SJSA1 (cell line): ENCODE results near the gene GCM1. TPM values are rescaled to one million over a fixed set of nuclear protein-coding genes. Genes with fewer than 3 reads are reported as not detected.
"Not testable (repeated sequence)": the region's sequence is repeated elsewhere in the genome, so short reads cannot be mapped to it uniquely, and the experiment has no call there.

Source experiments
- DNase-seq, 2 experiments: peaks; one replicate each; pipeline ENCODE4 v3.0.0-alpha.2; 2015 to 2020; ENCODE audit warnings: low spot score in 2 of 2, low read depth in 1 of 2
- H3K27ac ChIP-seq: fragments of 250-450 bp; sonication (Bioruptor Pico); 2 replicates; pipeline ENCODE4 v1.5.1; 2020; ENCODE audit warnings: mild to moderate bottlenecking, moderate library complexity
- H3K27me3 ChIP-seq: fragments of 250-450 bp; sonication (Bioruptor Pico); replicated peaks from 2 replicates; pipeline ENCODE4 v1.5.1; 2020; ENCODE audit warnings: mild to moderate bottlenecking, moderate library complexity
- H3K36me3 ChIP-seq: fragments of 250-450 bp; sonication (Bioruptor Pico); 2 replicates; pipeline ENCODE4 v1.5.1; 2020; ENCODE audit warnings: mild to moderate bottlenecking
- H3K4me1 ChIP-seq: fragments of 250-450 bp; sonication (Bioruptor Pico); replicated peaks from 2 replicates; pipeline ENCODE4 v1.6.1; 2021; ENCODE audit warnings: mild to moderate bottlenecking
- H3K4me3 ChIP-seq: fragments of 250-450 bp; sonication (Bioruptor Pico); 2 replicates; pipeline ENCODE4 v1.5.1; 2020; ENCODE audit warnings: mild to moderate bottlenecking
- H3K9me3 ChIP-seq: fragments of 250-450 bp; sonication (Bioruptor Pico); replicated peaks from 2 replicates; pipeline ENCODE4 v1.5.1; 2020; ENCODE audit warnings: mild to moderate bottlenecking
- total RNA-seq: library from RNA; depleted of rRNA; stranded (reverse); fragments of >200 nt; shearing (Covaris generic); gene quantifications from 2 replicates; pipeline ENCODE4 v1.2.3, GENCODE V29; 2014

The GCM1 gene
- total RNA-seq, 1 experiment from 2014 or later = not detected

GRCh38 chr6:53168516-53169267, 20.1 kb upstream of the GCM1 start:
- H3K9me3 ChIP-seq = no peaks in the 10 kb centered on the region
- no peak overlapping the region for H3K27ac ChIP-seq
- no peaks in the 10 kb centered on the region; the same call in 1 of the 2 replicates for H3K27me3 ChIP-seq
- H3K4me1 ChIP-seq = 0 out of 2 replicates have a peak, but pooled peaks cover 9% of the 10 kb centered on the region
- no peaks in the 10 kb centered on the region for H3K36me3 ChIP-seq
- no peak for DNase-seq
- H3K4me3 ChIP-seq = no peak overlapping the region

- H3K9me3 ChIP-seq = 0 out of 2 replicates have a peak, but pooled peaks cover 3% of the 10 kb centered on the region
- DNase-seq = no peak
- H3K4me1 ChIP-seq = 0 out of 2 replicates have a peak, but pooled peaks cover 9% of the 10 kb centered on the region
- H3K27ac ChIP-seq = no peak overlapping the region
- no peaks in the 10 kb centered on the region; the same call in 1 of the 2 replicates for H3K27me3 ChIP-seq
- no peaks in the 10 kb centered on the region for H3K36me3 ChIP-seq
- H3K4me3 ChIP-seq = no peak overlapping the region
These were observed 16.7 kb upstream of the GCM1 start for GRCh38 chr6:53165293-53165692.

- H3K9me3 ChIP-seq = 0 out of 2 replicates have a peak, but pooled peaks cover 3% of the 10 kb centered on the region
- H3K4me1 ChIP-seq = 0 out of 2 replicates have a peak, but pooled peaks cover 6% of the 10 kb centered on the region
- H3K27me3 ChIP-seq = no peaks in the 10 kb centered on the region; the same call in 1 of the 2 replicates
- no peaks in the 10 kb centered on the region for H3K36me3 ChIP-seq
- DNase-seq = no peak
- H3K4me3 ChIP-seq = no peak overlapping the region
- H3K27ac ChIP-seq = no peak overlapping the region
These were observed 14.0 kb upstream of the GCM1 start for GRCh38 chr6:53162606-53163005.

GRCh38 chr6:53161481-53162009, 12.9 kb upstream of the GCM1 start:
- H3K9me3 ChIP-seq = 0 out of 2 replicates have a peak, but pooled peaks cover 3% of the 10 kb centered on the region
- H3K27me3 ChIP-seq = no peaks in the 10 kb centered on the region; the same call in 1 of the 2 replicates
- DNase-seq = no peak
- H3K36me3 ChIP-seq = no peaks in the 10 kb centered on the region
- H3K4me3 ChIP-seq = no peak overlapping the region
- H3K27ac ChIP-seq = no peak overlapping the region
- H3K4me1 ChIP-seq = 0 out of 2 replicates have a peak, but pooled peaks cover 6% of the 10 kb centered on the region

- H3K27me3 ChIP-seq = no peaks in the 10 kb centered on the region; the same call in 1 of the 2 replicates
- H3K27ac ChIP-seq = no peak overlapping the region
- DNase-seq = no peak
These were observed 10.9 kb upstream of the GCM1 start for GRCh38 chr6:53159558-53159957.

GRCh38 chr6:53158076-53158475, 9.4 kb upstream of the GCM1 start:
- not testable (repeated sequence) for H3K4me3 ChIP-seq, H3K9me3 ChIP-seq, H3K27ac ChIP-seq, H3K27me3 ChIP-seq, H3K36me3 ChIP-seq, DNase-seq, H3K4me1 ChIP-seq

More at GRCh38 chr6:53159558-53159957, 10.9 kb upstream of the GCM1 start:
- Histone ChIP-seq H3K9me3 (0 out of 2 replicates have a peak, but pooled peaks cover 3% of the 10 kb centered on the region), H3K36me3 (no peaks in the 10 kb centered on the region), H3K4me1 (no peaks in the 10 kb centered on the region), H3K4me3 (no peak overlapping the region)

GRCh38 chr6:53155279-53155678, 6.6 kb upstream of the GCM1 start:
- H3K27ac ChIP-seq, DNase-seq, H3K4me3 ChIP-seq: not testable (repeated sequence)

GRCh38 chr6:53154794-53155193, 6.2 kb upstream of the GCM1 start:
- DNase-seq = no peak
- no peaks in the 10 kb centered on the region for H3K36me3 ChIP-seq
- no peak overlapping the region for H3K4me3 ChIP-seq
- H3K4me1 ChIP-seq = no peaks in the 10 kb centered on the region
- H3K9me3 ChIP-seq = no peaks in the 10 kb centered on the region
- H3K27me3 ChIP-seq = no peaks in the 10 kb centered on the region
- no peak overlapping the region for H3K27ac ChIP-seq

More at GRCh38 chr6:53155279-53155678, 6.6 kb upstream of the GCM1 start:
- H3K4me1 ChIP-seq, H3K27me3 ChIP-seq, H3K9me3 ChIP-seq, H3K36me3 ChIP-seq: not testable (repeated sequence)

- Histone ChIP-seq H3K27ac (no peak overlapping the region), H3K4me3 (no peak overlapping the region), H3K27me3 (no peaks in the 10 kb centered on the region), H3K4me1 (no peaks in the 10 kb centered on the region), H3K36me3 (no peaks in the 10 kb centered on the region), H3K9me3 (no peaks in the 10 kb centered on the region)
- DNase-seq = no peak
These were observed 5.4 kb upstream of the GCM1 start for GRCh38 chr6:53154071-53154470.

GRCh38 chr6:53152576-53152975, 3.9 kb upstream of the GCM1 start:
- no peaks in the 10 kb centered on the region for H3K27me3 ChIP-seq
- H3K4me1 ChIP-seq = no peaks in the 10 kb centered on the region
- no peak for DNase-seq
- H3K36me3 ChIP-seq = no peaks in the 10 kb centered on the region
- H3K9me3 ChIP-seq = no peaks in the 10 kb centered on the region
- H3K27ac ChIP-seq = no peak overlapping the region
- no peak overlapping the region for H3K4me3 ChIP-seq

GRCh38 chr6:53151676-53152075, 3.0 kb upstream of the GCM1 start:
- no peaks in the 10 kb centered on the region for H3K36me3 ChIP-seq
- H3K4me1 ChIP-seq = no peaks in the 10 kb centered on the region

GRCh38 chr6:53144802-53145201, 3.8 kb downstream of the GCM1 start:
- no peak overlapping the region for H3K27ac ChIP-seq
- no peaks in the 10 kb centered on the region for H3K36me3 ChIP-seq
- no peaks in the 10 kb centered on the region for H3K4me1 ChIP-seq
- no peak overlapping the region for H3K4me3 ChIP-seq
- no peak for DNase-seq
- peaks cover 5% of the 10 kb centered on the region for H3K27me3 ChIP-seq
- no peaks in the 10 kb centered on the region for H3K9me3 ChIP-seq

More at GRCh38 chr6:53151676-53152075, 3.0 kb upstream of the GCM1 start:
- no peak for DNase-seq
- Histone ChIP-seq H3K27ac (no peak overlapping the region), H3K9me3 (no peaks in the 10 kb centered on the region), H3K27me3 (no peaks in the 10 kb centered on the region), H3K4me3 (no peak overlapping the region)

GRCh38 chr6:53143710-53144109, 4.9 kb downstream of the GCM1 start:
- H3K9me3 ChIP-seq = no peaks in the 10 kb centered on the region
- H3K4me1 ChIP-seq = no peaks in the 10 kb centered on the region
- H3K36me3 ChIP-seq = no peaks in the 10 kb centered on the region
- H3K27ac ChIP-seq = no peak overlapping the region
- no peak for DNase-seq
- H3K4me3 ChIP-seq = no peak overlapping the region
- peaks cover 5% of the 10 kb centered on the region for H3K27me3 ChIP-seq

- H3K4me1 ChIP-seq = no peaks in the 10 kb centered on the region
These were observed 5.8 kb downstream of the GCM1 start for GRCh38 chr6:53142810-53143209.

More at GRCh38 chr6:53142810-53143209, 5.8 kb downstream of the GCM1 start:
- no peaks in the 10 kb centered on the region for H3K9me3 ChIP-seq
- no peak overlapping the region for H3K4me3 ChIP-seq
- DNase-seq = no peak
- peaks cover 5% of the 10 kb centered on the region for H3K27me3 ChIP-seq
- no peak overlapping the region for H3K27ac ChIP-seq
- H3K36me3 ChIP-seq = no peaks in the 10 kb centered on the region
